ENCODE data around the gene DPAGT1. TPM values are rescaled to one million over a fixed set of nuclear protein-coding genes. Genes with fewer than 3 reads are reported as not detected.

Gene DPAGT1
- total RNA-seq, 1 experiment from 2014 or later, result 41.1 TPM

DNA sequence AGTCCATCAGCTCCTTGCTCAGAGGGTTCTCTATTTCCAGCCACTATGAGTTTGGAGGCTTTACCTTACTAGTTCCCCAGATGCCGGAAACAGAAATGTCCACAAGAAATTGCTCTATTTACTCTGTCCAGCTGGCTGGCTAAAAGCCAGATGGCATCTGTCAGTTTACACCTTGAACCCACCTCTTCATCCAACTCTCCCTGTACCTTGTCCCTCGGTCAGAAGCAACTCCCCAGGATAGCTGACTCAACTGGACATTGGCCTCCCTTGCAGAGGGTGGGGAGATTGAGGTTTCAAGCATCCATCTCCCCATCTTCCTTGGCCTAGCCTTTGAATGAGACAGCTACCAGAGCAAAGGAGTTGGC, 7.2 kb upstream of the DPAGT1 start:
- no peaks in the 10 kb centered on the region for H4K20me1 ChIP-seq (ENCODE audit: insufficient read depth)
- H3K9me2 ChIP-seq (ENCODE audit: insufficient read depth), result no peaks in the 10 kb centered on the region
- H3K4me1 ChIP-seq (replicated peaks; ENCODE audit: insufficient read depth), result peaks cover 25% of the 10 kb centered on the region
- no peaks in the 10 kb centered on the region for H3K9me3 ChIP-seq (ENCODE audit: insufficient read depth, low read depth)
- intact Hi-C loops (cut with micrococcal nuclease; ENCODE audit: unreplicated experiment), result no loop called here
- H3K79me2 ChIP-seq (ENCODE audit: low read depth), result peaks cover 16% of the 10 kb centered on the region
- peaks cover 9% of the 10 kb centered on the region; the same call in 1 of the 2 replicates for H3K36me3 ChIP-seq (ENCODE audit: low read depth)
- CTCF ChIA-PET, result no interaction called here
- peak overlapping the region; percentile 14; the same call in 1 of the 2 replicates for H3K27ac ChIP-seq
- DNase-seq, result no peak
- H3K4me2 ChIP-seq, result peak overlapping the region; percentile 96
- H2AFZ ChIP-seq, result no peak overlapping the region
- no peaks in the 10 kb centered on the region for H3K27me3 ChIP-seq (ENCODE audit: insufficient read depth, low read depth)
- POLR2A ChIA-PET (ENCODE audit: unreplicated experiment), result no interaction called here
- no peak for TF ChIP-seq EZH2 (IDR thresholded peaks at IDR 0.05; ENCODE audit: low read depth)
- TF ChIP-seq, protein P1, sequence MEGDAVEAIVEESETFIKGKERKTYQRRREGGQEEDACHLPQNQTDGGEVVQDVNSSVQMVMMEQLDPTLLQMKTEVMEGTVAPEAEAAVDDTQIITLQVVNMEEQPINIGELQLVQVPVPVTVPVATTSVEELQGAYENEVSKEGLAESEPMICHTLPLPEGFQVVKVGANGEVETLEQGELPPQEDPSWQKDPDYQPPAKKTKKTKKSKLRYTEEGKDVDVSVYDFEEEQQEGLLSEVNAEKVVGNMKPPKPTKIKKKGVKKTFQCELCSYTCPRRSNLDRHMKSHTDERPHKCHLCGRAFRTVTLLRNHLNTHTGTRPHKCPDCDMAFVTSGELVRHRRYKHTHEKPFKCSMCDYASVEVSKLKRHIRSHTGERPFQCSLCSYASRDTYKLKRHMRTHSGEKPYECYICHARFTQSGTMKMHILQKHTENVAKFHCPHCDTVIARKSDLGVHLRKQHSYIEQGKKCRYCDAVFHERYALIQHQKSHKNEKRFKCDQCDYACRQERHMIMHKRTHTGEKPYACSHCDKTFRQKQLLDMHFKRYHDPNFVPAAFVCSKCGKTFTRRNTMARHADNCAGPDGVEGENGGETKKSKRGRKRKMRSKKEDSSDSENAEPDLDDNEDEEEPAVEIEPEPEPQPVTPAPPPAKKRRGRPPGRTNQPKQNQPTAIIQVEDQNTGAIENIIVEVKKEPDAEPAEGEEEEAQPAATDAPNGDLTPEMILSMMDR (conservative IDR thresholded peaks at IDR 0.05), result no peak
- H3K4me3 ChIP-seq, result peak overlapping the region; percentile 90
- H3F3A ChIP-seq (ENCODE audit: insufficient read depth, low read depth), result peaks cover 17% of the 10 kb centered on the region
- no TSS peak for BruUV-seq (replicated peaks)

DNA sequence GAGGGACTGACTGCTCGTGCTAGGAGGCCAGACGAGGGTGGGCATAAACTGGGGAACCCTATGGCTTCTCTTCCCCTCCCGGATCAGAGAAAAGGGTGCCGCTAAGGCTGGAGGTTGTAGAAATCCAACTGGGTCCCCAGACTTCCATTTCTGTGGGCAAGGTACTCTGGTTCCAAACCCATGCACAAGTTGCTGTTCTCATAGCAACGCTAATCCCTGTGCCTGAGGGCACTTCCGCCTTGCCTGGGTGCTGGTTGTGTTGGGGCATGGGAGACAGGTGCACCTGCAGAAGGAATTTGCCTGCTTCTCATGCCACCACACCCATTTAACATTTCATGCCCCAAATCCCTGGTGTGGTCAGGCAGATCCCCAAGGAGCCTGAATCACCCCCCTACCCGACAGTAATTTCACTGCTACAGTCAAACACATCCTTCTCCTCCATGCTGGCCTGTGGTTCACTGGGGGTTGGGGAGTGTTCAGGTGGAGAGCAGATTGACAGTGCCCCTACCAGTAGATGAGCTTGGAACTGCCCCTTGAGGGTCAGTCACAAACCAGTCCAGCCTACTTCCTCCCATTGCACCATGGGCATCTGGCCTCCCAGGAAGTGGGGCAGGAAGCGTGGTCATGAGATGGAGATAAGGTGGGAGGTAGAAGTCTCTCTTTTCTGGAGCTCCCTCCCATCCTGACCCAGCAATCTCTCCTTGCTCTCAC, 6.6 kb upstream of the DPAGT1 start:
- ChIA-PET CTCF (no interaction called here), POLR2A (ENCODE audit: unreplicated experiment) (interaction anchor here (0.5 to 0.8 kb wide), 2 partner anchors 13 kb away, joined by 5 to 6 read pairs; partner anchors contain the start of gene HINFP)
- BruUV-seq (replicated peaks), result TSS peak; percentile 6
- peak overlapping the region; percentile 90 for H3K4me3 ChIP-seq
- peaks cover 23% of the 10 kb centered on the region for H3F3A ChIP-seq (ENCODE audit: insufficient read depth, low read depth)
- H4K20me1 ChIP-seq (ENCODE audit: insufficient read depth), result no peaks in the 10 kb centered on the region
- peak overlapping the region; percentile 45 for H3K27ac ChIP-seq
- H3K9me2 ChIP-seq (ENCODE audit: insufficient read depth), result no peaks in the 10 kb centered on the region
- peaks cover 16% of the 10 kb centered on the region for H3K79me2 ChIP-seq (ENCODE audit: low read depth)
- H2AFZ ChIP-seq, result peak overlapping the region; percentile 81; the same call in 1 of the 2 replicates
- no peak for TF ChIP-seq EZH2 (IDR thresholded peaks at IDR 0.05; ENCODE audit: low read depth)
- TF ChIP-seq, protein P1 (conservative IDR thresholded peaks at IDR 0.05), result no peak
- no peaks in the 10 kb centered on the region for H3K27me3 ChIP-seq (ENCODE audit: insufficient read depth, low read depth)
- H3K4me2 ChIP-seq, result peak overlapping the region; percentile 96
- peaks cover 30% of the 10 kb centered on the region for H3K4me1 ChIP-seq (replicated peaks; ENCODE audit: insufficient read depth)
- H3K9me3 ChIP-seq (ENCODE audit: insufficient read depth, low read depth), result no peaks in the 10 kb centered on the region
- H3K36me3 ChIP-seq (ENCODE audit: low read depth), result peaks cover 9% of the 10 kb centered on the region; the same call in 1 of the 2 replicates
- DNase-seq, result peak; percentile 85 to 99
- intact Hi-C loops (cut with micrococcal nuclease; ENCODE audit: unreplicated experiment), result no loop called here

DNA sequence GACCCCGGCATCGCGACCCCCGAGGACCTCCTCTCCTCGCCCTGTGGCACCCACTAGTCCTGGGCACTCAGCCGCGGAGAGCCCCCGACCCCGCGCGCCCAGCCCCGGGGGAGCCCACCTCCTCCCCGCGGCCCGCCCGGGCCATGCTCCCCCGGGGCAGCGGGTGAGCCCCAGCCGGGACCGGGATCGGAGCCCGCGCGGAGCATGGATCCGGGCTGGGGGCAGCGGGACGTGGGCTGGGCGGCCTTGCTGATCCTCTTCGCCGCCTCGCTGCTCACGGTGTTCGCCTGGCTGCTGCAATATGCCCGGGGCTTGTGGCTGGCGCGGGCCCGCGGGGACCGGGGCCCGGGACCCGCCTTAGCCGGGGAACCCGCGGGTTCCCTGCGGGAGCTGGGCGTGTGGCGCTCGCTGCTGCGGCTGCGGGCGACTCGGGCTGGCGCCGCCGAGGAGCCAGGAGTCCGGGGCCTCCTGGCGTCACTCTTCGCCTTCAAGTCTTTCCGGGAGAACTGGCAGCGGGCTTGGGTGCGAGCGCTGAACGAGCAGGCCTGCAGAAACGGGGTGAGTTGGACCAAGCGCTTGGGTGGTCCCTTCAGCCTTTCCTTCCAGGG, 6.0 kb upstream of the DPAGT1 start:
- DNase-seq, result peak in 1 of 2 experiments; percentile 14
- intact Hi-C loops (cut with micrococcal nuclease; ENCODE audit: unreplicated experiment), result loop anchor here (2.0 kb wide), 1 partner anchor 13 kb away; the partner anchor contains the start of gene HINFP
- Histone ChIP-seq H3K27ac (peak overlapping the region; percentile 45), H3K4me3 (peak overlapping the region; percentile 90), H3K79me2 (ENCODE audit: low read depth) (peaks cover 16% of the 10 kb centered on the region), H3F3A (ENCODE audit: insufficient read depth, low read depth) (peaks cover 29% of the 10 kb centered on the region), H3K4me2 (peak overlapping the region; percentile 96), H3K9me2 (ENCODE audit: insufficient read depth) (no peaks in the 10 kb centered on the region), H3K9me3 (ENCODE audit: insufficient read depth, low read depth) (no peaks in the 10 kb centered on the region), H2AFZ (peak overlapping the region; percentile 81), H4K20me1 (ENCODE audit: insufficient read depth) (no peaks in the 10 kb centered on the region), H3K27me3 (ENCODE audit: insufficient read depth, low read depth) (no peaks in the 10 kb centered on the region), H3K4me1 (replicated peaks; ENCODE audit: insufficient read depth) (peaks cover 35% of the 10 kb centered on the region), H3K36me3 (ENCODE audit: low read depth) (peaks cover 9% of the 10 kb centered on the region; the same call in 1 of the 2 replicates)
- BruUV-seq (replicated peaks), result no TSS peak
- ChIA-PET CTCF (interaction anchor here (0.6 to 1.2 kb wide), 3 partner anchors 22 to 231 kb away, joined by 6 to 9 read pairs (median 9); no protein-coding TSS in a partner anchor), POLR2A (ENCODE audit: unreplicated experiment) (interaction anchor here (0.6 to 1.5 kb wide), 6 partner anchors 13 to 119 kb away, joined by 3 to 8 read pairs (median 5); partner anchors contain the start of gene HINFP)
- no peak for TF ChIP-seq EZH2 (IDR thresholded peaks at IDR 0.05; ENCODE audit: low read depth)
- TF ChIP-seq, protein P1 (conservative IDR thresholded peaks at IDR 0.05), result no peak

Data from PC-9 (cell line).